GM18526 (cell line): ENCODE data around the gene EIF3I.

ENCODE experiments used
- POLR2A ChIP-seq: IDR thresholded peaks from 3 replicates; pipeline ENCODE4 v1.6.1; 2011; ENCODE audit not compliant: insufficient read length; ENCODE audit errors: extremely low read depth

EIF3I gene

GRCh38 chr1:32272557-32273390 lies 50.6 kb downstream of the EIF3I start:
- no peak for TF ChIP-seq POLR2A

DNA sequence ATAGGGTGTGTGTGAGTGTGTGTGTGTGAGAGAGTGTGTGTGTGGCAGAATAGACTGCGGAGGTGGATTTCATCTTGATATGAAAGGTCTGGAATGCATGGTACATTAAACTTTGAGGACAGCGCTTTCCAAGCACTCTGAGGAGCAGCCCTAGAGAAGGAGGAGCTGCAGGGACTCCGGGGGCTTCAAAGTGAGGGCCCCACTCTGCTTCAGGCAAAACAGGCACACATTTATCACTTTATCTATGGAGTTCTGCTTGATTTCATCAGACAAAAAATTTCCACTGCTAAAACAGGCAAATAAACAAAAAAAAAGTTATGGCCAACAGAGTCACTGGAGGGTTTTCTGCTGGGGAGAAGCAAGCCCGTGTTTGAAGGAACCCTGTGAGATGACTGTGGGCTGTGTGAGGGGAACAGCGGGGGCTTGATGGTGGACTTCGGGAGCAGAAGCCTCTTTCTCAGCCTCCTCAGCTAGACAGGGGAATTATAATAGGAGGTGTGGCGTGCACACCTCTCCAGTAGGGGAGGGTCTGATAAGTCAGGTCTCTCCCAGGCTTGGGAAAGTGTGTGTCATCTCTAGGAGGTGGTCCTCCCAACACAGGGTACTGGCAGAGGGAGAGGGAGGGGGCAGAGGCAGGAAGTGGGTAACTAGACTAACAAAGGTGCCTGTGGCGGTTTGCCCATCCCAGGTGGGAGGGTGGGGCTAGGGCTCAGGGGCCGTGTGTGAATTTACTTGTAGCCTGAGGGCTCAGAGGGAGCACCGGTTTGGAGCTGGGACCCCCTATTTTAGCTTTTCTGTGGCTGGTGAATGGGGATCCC lies 51.4 kb downstream of the EIF3I start:
- TF ChIP-seq POLR2A, result no peak

GRCh38 chr1:32274646-32275340 lies 52.6 kb downstream of the EIF3I start:
- TF ChIP-seq POLR2A, result no peak

DNA sequence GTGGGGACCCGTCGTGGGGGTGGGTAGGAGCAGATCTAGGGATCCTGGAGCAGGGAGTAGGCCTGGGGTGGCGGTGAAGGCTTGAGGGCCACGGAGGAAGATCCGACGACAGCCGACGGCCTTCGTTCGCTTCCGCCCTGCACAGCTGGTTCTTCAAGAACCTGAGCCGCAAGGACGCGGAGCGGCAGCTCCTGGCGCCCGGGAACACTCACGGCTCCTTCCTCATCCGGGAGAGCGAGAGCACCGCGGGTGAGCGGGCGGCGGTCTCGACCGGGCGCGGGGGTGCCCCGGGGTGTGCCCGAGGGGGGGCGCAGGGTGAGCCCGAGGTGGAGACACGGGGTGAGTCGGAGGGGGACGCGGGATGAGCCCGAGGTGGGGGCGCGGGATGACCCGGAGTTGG lies 53.2 kb downstream of the EIF3I start:
- no peak for TF ChIP-seq POLR2A

- TF ChIP-seq POLR2A, result no peak
Measured at GRCh38 chr1:32276032-32276782, 54.0 kb downstream of the EIF3I start.
